GM23338 (cell line): ENCODE measurements around the gene IFITM1. TPM values are rescaled to one million over a fixed set of nuclear protein-coding genes. Genes with fewer than 3 reads are reported as not detected.

Experiments
- ATAC-seq: fragments of 200-7000 bp; cut with Tn5 transposase; 3 replicates; pipeline ENCODE4 v1.9.1; 2020
- DNase-seq: peaks from one replicate; pipeline ENCODE4 v3.0.0-alpha.2; 2015; ENCODE audit warnings: low spot score
- H2AFZ ChIP-seq: fragments of 200-600 bp; sonication (generic); 2 replicates; pipeline ENCODE4 v1.8.0; 2016; ENCODE audit warnings: antibody characterized with exemption, mild to moderate bottlenecking, moderate library complexity
- H3F3A ChIP-seq: fragments of 200-600 bp; sonication (generic); replicated peaks from 2 replicates; pipeline ENCODE4 v1.8.0; 2017; ENCODE audit warnings: antibody characterized with exemption, mixed run types, low read depth
- H3K27ac ChIP-seq: fragments of 200-600 bp; sonication (generic); 2 replicates; pipeline ENCODE4 v1.6.1; 2016; ENCODE audit warnings: low read depth
- H3K27me3 ChIP-seq: fragments of 200-600 bp; sonication (generic); 2 replicates; pipeline ENCODE4 v1.8.0; 2016; ENCODE audit warnings: mild to moderate bottlenecking, mixed run types, moderate library complexity; ENCODE audit not compliant: insufficient read depth
- H3K36me3 ChIP-seq: fragments of 200-600 bp; sonication (generic); 2 replicates; pipeline ENCODE4 v1.8.0; 2016; ENCODE audit warnings: mild to moderate bottlenecking; ENCODE audit not compliant: insufficient read depth
- H3K4me1 ChIP-seq: fragments of 200-600 bp; sonication (generic); 2 replicates; pipeline ENCODE4 v1.8.0; 2016; ENCODE audit warnings: mild to moderate bottlenecking, moderate library complexity; ENCODE audit not compliant: insufficient read depth
- H3K4me2 ChIP-seq: fragments of 200-600 bp; sonication (generic); 2 replicates; pipeline ENCODE4 v1.7.1; 2017; ENCODE audit warnings: mixed run types
- H3K4me3 ChIP-seq: fragments of 200-600 bp; sonication (generic); 2 replicates; pipeline ENCODE4 v1.6.1; 2016; ENCODE audit warnings: mixed run types
- H3K79me2 ChIP-seq: fragments of 200-600 bp; sonication (generic); replicated peaks from 2 replicates; pipeline ENCODE4 v1.8.0; 2017; ENCODE audit warnings: mild to moderate bottlenecking; ENCODE audit not compliant: insufficient read depth
- H3K9me2 ChIP-seq: fragments of 200-600 bp; sonication (generic); 2 replicates; pipeline ENCODE4 v1.8.0; 2017; ENCODE audit not compliant: insufficient read depth
- H4K20me1 ChIP-seq: fragments of 200-600 bp; sonication (generic); replicated peaks from 2 replicates; pipeline ENCODE4 v1.8.0; 2017; ENCODE audit warnings: mild to moderate bottlenecking; ENCODE audit not compliant: insufficient read depth
- H3K27ac Mint-ChIP-seq: 2 replicates; pipeline ENCODE4 v1.8.0; 2020; ENCODE audit warnings: inconsistent platforms, mild to moderate bottlenecking, moderate library complexity, mixed read lengths
- H3K27me3 Mint-ChIP-seq: 3 replicates; pipeline ENCODE4 v1.8.0; 2022; ENCODE audit warnings: low read depth, mild to moderate bottlenecking, moderate library complexity, mixed read lengths, inconsistent platforms; ENCODE audit not compliant: insufficient read depth, poor library complexity
- H3K36me3 Mint-ChIP-seq: 3 replicates; pipeline ENCODE4 v1.8.0; 2021; ENCODE audit warnings: low read depth, mild to moderate bottlenecking, inconsistent platforms, moderate library complexity, mixed read lengths
- H3K4me1 Mint-ChIP-seq: 3 replicates; pipeline ENCODE4 v1.8.0; 2020; ENCODE audit warnings: mild to moderate bottlenecking, inconsistent platforms, mixed read lengths
- H3K4me3 Mint-ChIP-seq: 3 replicates; pipeline ENCODE4 v1.8.0; 2021; ENCODE audit warnings: moderate library complexity, mild to moderate bottlenecking, inconsistent platforms, mixed read lengths
- H3K9me3 Mint-ChIP-seq: 3 replicates; pipeline ENCODE4 v1.8.0; 2020; ENCODE audit warnings: moderate library complexity, mild to moderate bottlenecking, inconsistent platforms, mixed read lengths
- CREB1 ChIP-seq: fragments of 250-450 bp; sonication (Bioruptor Pico); IDR thresholded peaks from 2 replicates; pipeline ENCODE4 v1.5.0; 2020; ENCODE audit warnings: low read depth, mild to moderate bottlenecking, moderate library complexity
- ETS1 ChIP-seq: IDR thresholded peaks from 2 replicates; pipeline ENCODE4 v1.6.1; 2016; ENCODE audit warnings: antibody characterized with exemption
- EZH2 ChIP-seq: fragments of 200-600 bp; sonication (generic); IDR thresholded peaks from one replicate; pipeline ENCODE4 v1.8.0; 2017; ENCODE audit warnings: antibody characterized with exemption, mild to moderate bottlenecking, low read depth; ENCODE audit not compliant: unreplicated experiment
- EZH2phosphoT487 ChIP-seq: fragments of 200-600 bp; sonication (generic); IDR thresholded peaks from one replicate; pipeline ENCODE4 v1.8.1; 2018; ENCODE audit warnings: antibody characterized with exemption; ENCODE audit not compliant: unreplicated experiment
- JUNB ChIP-seq: IDR thresholded peaks from one replicate; pipeline ENCODE4 v1.6.1; 2016; ENCODE audit warnings: antibody characterized with exemption; ENCODE audit not compliant: unreplicated experiment
- NANOG ChIP-seq: IDR thresholded peaks from 2 replicates; pipeline ENCODE4 v1.6.1; 2016; ENCODE audit warnings: antibody characterized with exemption, borderline replicate concordance
- POLR2AphosphoS5 ChIP-seq: IDR thresholded peaks from 2 replicates; pipeline ENCODE4 v1.6.1; 2016; ENCODE audit warnings: antibody characterized with exemption, low read depth
- REST ChIP-seq: IDR thresholded peaks from one replicate; pipeline ENCODE4 v1.6.1; 2018; ENCODE audit warnings: antibody characterized with exemption; ENCODE audit not compliant: unreplicated experiment
- STAT1 ChIP-seq: IDR thresholded peaks from one replicate; pipeline ENCODE4 v1.6.1; 2016; ENCODE audit warnings: antibody characterized with exemption; ENCODE audit not compliant: unreplicated experiment
- ZNF114 ChIP-seq: fragments of 250-450 bp; sonication (Bioruptor Pico); IDR thresholded peaks from 2 replicates; pipeline ENCODE4 v1.5.0; 2020; ENCODE audit warnings: mild to moderate bottlenecking, moderate library complexity
- ZNF331 ChIP-seq: fragments of 250-450 bp; sonication (Bioruptor Pico); IDR thresholded peaks from 2 replicates; pipeline ENCODE4 v1.5.0; 2020; ENCODE audit warnings: low read depth, mild to moderate bottlenecking, moderate library complexity
- ZNF462 ChIP-seq: fragments of 250-450 bp; sonication (Bioruptor Pico); IDR thresholded peaks from 2 replicates; pipeline ENCODE4 v1.5.0; 2020; ENCODE audit warnings: mild to moderate bottlenecking, moderate library complexity
- polyA plus RNA-seq: library from polyadenylated mRNA; unstranded; fragments of >200 nt; fragmentation: Nextera tagmentation; extraction: Ambion mirVana; gene quantifications from 2 replicates; pipeline ENCODE4 v1.2.1, GENCODE V29; 2016
- total RNA-seq: library from RNA; depleted of rRNA; stranded (reverse); fragments of >200 nt; shearing (Covaris generic); gene quantifications from 2 replicates; pipeline ENCODE4 v1.2.3, GENCODE V29; 2014
- TF ChIP-seq, protein P1 (sequence below), 2 experiments: fragments of 200-600 bp in 1 of 2; sonication (generic) in 1 of 2; conservative IDR thresholded peaks; 2 replicates each; pipeline versions ENCODE4 v1.5.1 to v1.6.1; 2016 to 2017; ENCODE audit warnings: antibody characterized with exemption in 2 of 2, low read depth in 2 of 2, mild to moderate bottlenecking in 2 of 2, moderate library complexity in 1 of 2

IFITM1 gene
- total and polyA plus RNA-seq, 2 experiments from 2014 or later, result 396 to 1,194 TPM

DNA sequence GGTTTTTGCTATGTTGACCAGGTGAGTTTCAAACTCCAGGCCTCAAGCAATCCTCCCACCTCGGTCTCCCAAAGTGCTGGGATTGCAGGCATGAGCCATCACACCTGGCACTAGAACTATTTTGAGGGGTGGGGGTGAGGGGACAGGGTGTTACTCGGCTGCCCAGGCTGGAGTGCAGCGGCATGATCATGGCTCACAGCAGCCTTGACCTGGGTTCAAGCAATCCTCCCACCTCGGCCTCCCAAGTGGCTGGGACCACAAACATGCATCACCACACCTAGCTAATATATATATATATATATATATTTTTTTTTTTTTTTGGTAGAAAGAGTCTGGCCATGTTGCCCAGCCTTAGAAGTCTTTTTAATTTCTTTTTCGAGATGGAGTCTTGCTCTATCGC lies 23.9 kb downstream of the IFITM1 start:
- Histone ChIP-seq H3K9me2 (no peaks in the 10 kb centered on the region), H3K79me2 (no peaks in the 10 kb centered on the region), H3K4me3 (no peak overlapping the region), H3K4me2 (no peak overlapping the region), H4K20me1 (no peaks in the 10 kb centered on the region), H3K36me3 (no peaks in the 10 kb centered on the region), H3F3A (peaks cover 16% of the 10 kb centered on the region), H3K4me1 (peaks cover 52% of the 10 kb centered on the region), H3K27ac (no peak overlapping the region; the same call in 1 of the 2 replicates), H3K27me3 (no peaks in the 10 kb centered on the region), H2AFZ (no peak overlapping the region)
- Mint-ChIP-seq H3K27me3 (peaks cover 25% of the 10 kb centered on the region), H3K4me3 (no peak overlapping the region), H3K9me3 (peaks cover 7% of the 10 kb centered on the region), H3K27ac (no peak overlapping the region), H3K36me3 (peaks cover 3% of the 10 kb centered on the region; the same call in 1 of the 3 replicates), H3K4me1 (peaks cover 55% of the 10 kb centered on the region)
- DNase-seq (no peak), ATAC-seq (no peak)
- TF ChIP-seq STAT1 (no peak), ZNF114 (CRISPR knock-in tag) (no peak), ZNF331 (CRISPR knock-in tag) (no peak), EZH2 (no peak), JUNB (no peak), ZNF462 (CRISPR knock-in tag) (no peak), POLR2AphosphoS5 (no peak), ETS1 (no peak), NANOG (no peak), REST (no peak), EZH2phosphoT487 (no peak), CREB1 (no peak)
- TF ChIP-seq, protein P1, sequence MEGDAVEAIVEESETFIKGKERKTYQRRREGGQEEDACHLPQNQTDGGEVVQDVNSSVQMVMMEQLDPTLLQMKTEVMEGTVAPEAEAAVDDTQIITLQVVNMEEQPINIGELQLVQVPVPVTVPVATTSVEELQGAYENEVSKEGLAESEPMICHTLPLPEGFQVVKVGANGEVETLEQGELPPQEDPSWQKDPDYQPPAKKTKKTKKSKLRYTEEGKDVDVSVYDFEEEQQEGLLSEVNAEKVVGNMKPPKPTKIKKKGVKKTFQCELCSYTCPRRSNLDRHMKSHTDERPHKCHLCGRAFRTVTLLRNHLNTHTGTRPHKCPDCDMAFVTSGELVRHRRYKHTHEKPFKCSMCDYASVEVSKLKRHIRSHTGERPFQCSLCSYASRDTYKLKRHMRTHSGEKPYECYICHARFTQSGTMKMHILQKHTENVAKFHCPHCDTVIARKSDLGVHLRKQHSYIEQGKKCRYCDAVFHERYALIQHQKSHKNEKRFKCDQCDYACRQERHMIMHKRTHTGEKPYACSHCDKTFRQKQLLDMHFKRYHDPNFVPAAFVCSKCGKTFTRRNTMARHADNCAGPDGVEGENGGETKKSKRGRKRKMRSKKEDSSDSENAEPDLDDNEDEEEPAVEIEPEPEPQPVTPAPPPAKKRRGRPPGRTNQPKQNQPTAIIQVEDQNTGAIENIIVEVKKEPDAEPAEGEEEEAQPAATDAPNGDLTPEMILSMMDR (conservative IDR thresholded peaks at IDR 0.05; ENCODE audit: low read depth in 2 of 2), result no peak
